GM23248 (cell line): ENCODE results near the gene RTN4R. TPM values are rescaled to one million over a fixed set of nuclear protein-coding genes. Genes with fewer than 3 reads are reported as not detected.

Source experiments
- DNase-seq: peaks from one replicate; pipeline ENCODE4 v3.0.0-alpha.2; 2015
- H2AFZ ChIP-seq: fragments of 200-600 bp; sonication (generic); 2 replicates; pipeline ENCODE4 v1.6.1; 2016; ENCODE audit warnings: antibody characterized with exemption
- H3F3A ChIP-seq: fragments of 200-600 bp; sonication (generic); 2 replicates; pipeline ENCODE4 v1.6.1; 2016; ENCODE audit warnings: mild to moderate bottlenecking, antibody characterized with exemption, mixed run types; ENCODE audit not compliant: insufficient read depth
- H3K27ac ChIP-seq: fragments of 200-600 bp; sonication (generic); 2 replicates; pipeline ENCODE4 v1.5.1; 2016; ENCODE audit warnings: mild to moderate bottlenecking
- H3K27me3 ChIP-seq: fragments of 200-600 bp; sonication (generic); replicated peaks from 2 replicates; pipeline ENCODE4 v1.6.1; 2016; ENCODE audit warnings: mild to moderate bottlenecking; ENCODE audit not compliant: insufficient read depth
- H3K36me3 ChIP-seq: fragments of 200-600 bp; sonication (generic); 2 replicates; pipeline ENCODE4 v1.6.1; 2016; ENCODE audit warnings: low read depth, mild to moderate bottlenecking
- H3K4me1 ChIP-seq: fragments of 200-600 bp; sonication (generic); 2 replicates; pipeline ENCODE4 v1.6.1; 2016; ENCODE audit warnings: mild to moderate bottlenecking; ENCODE audit not compliant: insufficient read depth
- H3K4me2 ChIP-seq: fragments of 200-600 bp; sonication (generic); one replicate; pipeline ENCODE4 v1.6.1; 2016; ENCODE audit warnings: mild to moderate bottlenecking; ENCODE audit not compliant: unreplicated experiment
- H3K4me3 ChIP-seq: fragments of 200-600 bp; sonication (generic); 2 replicates; pipeline ENCODE4 v1.5.1; 2016; ENCODE audit warnings: mild to moderate bottlenecking
- H3K79me2 ChIP-seq: fragments of 200-600 bp; sonication (generic); 2 replicates; pipeline ENCODE4 v1.6.1; 2016; ENCODE audit warnings: mild to moderate bottlenecking; ENCODE audit not compliant: insufficient read depth
- H3K9ac ChIP-seq: fragments of 200-600 bp; sonication (generic); 2 replicates; pipeline ENCODE4 v1.6.1; 2016; ENCODE audit warnings: mild to moderate bottlenecking
- H3K9me2 ChIP-seq: fragments of 200-600 bp; sonication (generic); 2 replicates; pipeline ENCODE4 v1.6.1; 2016; ENCODE audit warnings: mixed run types, mild to moderate bottlenecking, moderate library complexity; ENCODE audit not compliant: insufficient read depth
- H3K9me3 ChIP-seq: fragments of 200-600 bp; sonication (generic); one replicate; pipeline ENCODE4 v1.6.1; 2017; ENCODE audit warnings: low read depth
- H4K20me1 ChIP-seq: fragments of 200-600 bp; sonication (generic); 2 replicates; pipeline ENCODE4 v1.6.0; 2016; ENCODE audit not compliant: insufficient read depth
- EZH2 ChIP-seq: fragments of 200-600 bp; sonication (generic); IDR thresholded peaks from 2 replicates; pipeline ENCODE4 v1.6.1; 2018; ENCODE audit warnings: antibody characterized with exemption, mild to moderate bottlenecking; ENCODE audit not compliant: insufficient read depth, poor library complexity, severe bottlenecking
- EZH2phosphoT487 ChIP-seq: fragments of 200-600 bp; sonication (generic); IDR thresholded peaks from 2 replicates; pipeline ENCODE4 v1.6.1; 2018; ENCODE audit warnings: antibody characterized with exemption, moderate library complexity, mild to moderate bottlenecking, low read depth; ENCODE audit not compliant: insufficient read depth
- WGBS, 2 experiments: methylation state at CpG; one replicate each; pipeline ENCODE4 v1.1.6; 2015 to 2017; ENCODE audit warnings: low lambda C conversion rate in 2 of 2, low coverage in 1 of 2; ENCODE audit errors: missing lambda C conversion rate in 2 of 2; 5-methylcytosine and 5-hydroxymethylcytosine counted together
- in situ Hi-C: fragments of 300-500 bp; cut with MboI; formaldehyde crosslinking; loops from 2 replicates; pipeline ENCODE4 v1.15.0; 2020
- polyA plus RNA-seq: library from polyadenylated mRNA; unstranded; fragments of >200 nt; fragmentation: Nextera tagmentation; extraction: Ambion mirVana; gene quantifications from 2 replicates; pipeline ENCODE4 v1.2.1, GENCODE V29; 2016
- total RNA-seq: library from RNA; depleted of rRNA; stranded (reverse); fragments of >200 nt; shearing (Covaris generic); gene quantifications from 2 replicates; pipeline ENCODE4 v1.2.3, GENCODE V29; 2014

The RTN4R gene
- total and polyA plus RNA-seq, 2 experiments from 2014 or later: 0.25 TPM; not detected in 1

DNA sequence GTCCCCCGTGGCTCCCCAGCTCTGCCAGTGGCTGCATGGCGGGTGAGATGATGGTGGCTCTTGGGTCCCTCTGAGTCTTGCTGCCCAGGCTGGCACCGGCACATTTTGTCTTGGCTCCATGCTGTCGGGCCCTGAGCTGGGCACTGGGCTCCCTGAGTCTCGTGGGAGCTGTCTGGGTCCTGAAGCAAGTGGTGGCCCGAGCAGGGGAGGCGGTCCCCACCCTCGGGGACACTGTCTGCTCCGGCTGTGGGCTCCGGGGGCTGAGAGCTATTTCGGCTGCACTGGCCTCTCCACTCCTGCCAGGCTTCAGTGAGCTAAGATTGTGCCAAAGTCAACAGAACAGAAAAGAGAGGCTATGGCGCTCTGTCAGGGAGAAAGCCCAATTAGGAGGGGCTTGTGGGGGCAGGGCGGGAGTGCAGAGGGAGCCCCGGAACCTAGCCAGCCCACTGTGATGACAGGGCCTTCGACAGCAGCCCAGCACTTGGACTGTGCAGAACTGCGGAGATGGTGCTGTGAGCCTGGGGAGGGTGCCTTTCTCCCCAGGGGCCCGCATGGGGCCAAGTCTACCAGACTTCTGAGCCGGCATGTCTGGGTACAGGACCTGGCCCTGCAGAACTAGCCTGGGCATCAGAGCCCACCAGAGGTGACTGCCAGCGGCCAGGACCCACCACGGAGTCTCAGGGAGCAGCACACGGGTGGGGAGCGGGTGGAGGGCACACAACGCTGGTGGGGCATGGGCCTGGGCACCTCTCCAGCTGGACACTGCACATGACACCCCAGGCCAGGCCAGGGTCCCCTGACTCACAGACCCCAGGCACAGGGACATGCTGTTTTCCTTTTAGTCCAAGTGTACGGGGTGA, 38.0 kb downstream of the RTN4R start:
- no peaks in the 10 kb centered on the region for H3K79me2 ChIP-seq
- no peaks in the 10 kb centered on the region for H3F3A ChIP-seq
- H3K4me3 ChIP-seq: no peak overlapping the region
- no peak overlapping the region for H2AFZ ChIP-seq
- H3K9me3 ChIP-seq: no peaks in the 10 kb centered on the region
- peaks cover 2% of the 10 kb centered on the region; the same call in 1 of the 2 replicates for H3K27me3 ChIP-seq
- no peaks in the 10 kb centered on the region for H4K20me1 ChIP-seq
- in situ Hi-C loops: no loop called here
- 39 to 45% methylated on average over 24 of the region's 24 CpGs for WGBS, 2 experiments
- no peak overlapping the region for H3K27ac ChIP-seq
- H3K4me1 ChIP-seq: no peaks in the 10 kb centered on the region
- H3K36me3 ChIP-seq: no peaks in the 10 kb centered on the region
- no peak for DNase-seq
- TF ChIP-seq EZH2 (no peak), EZH2phosphoT487 (no peak)
- H3K9me2 ChIP-seq: no peaks in the 10 kb centered on the region
- H3K9ac ChIP-seq: no peak overlapping the region
- H3K4me2 ChIP-seq: no peak overlapping the region

DNA sequence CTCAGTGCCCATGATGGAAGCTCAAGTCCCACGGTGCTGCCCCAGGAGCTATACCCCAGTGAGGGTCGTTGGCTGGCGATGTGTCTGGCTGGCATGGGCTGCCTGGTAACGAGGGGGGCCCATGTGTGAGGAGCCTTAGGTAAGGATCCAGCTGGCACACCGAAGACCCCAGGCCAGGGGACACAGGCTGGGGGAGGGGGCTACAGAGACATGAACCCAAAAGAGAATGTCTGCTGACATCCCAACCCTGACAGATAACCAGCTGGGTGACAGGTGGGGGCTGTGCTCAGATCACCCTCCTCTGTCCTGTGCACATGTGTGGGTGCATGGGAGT, 39.2 kb downstream of the RTN4R start:
- Histone ChIP-seq H3K4me2 (no peak overlapping the region), H3K9me3 (no peaks in the 10 kb centered on the region), H3K4me3 (no peak overlapping the region), H3K9me2 (no peaks in the 10 kb centered on the region), H3K4me1 (no peaks in the 10 kb centered on the region), H2AFZ (no peak overlapping the region), H3F3A (no peaks in the 10 kb centered on the region), H4K20me1 (no peaks in the 10 kb centered on the region), H3K9ac (no peak overlapping the region), H3K36me3 (no peaks in the 10 kb centered on the region), H3K79me2 (no peaks in the 10 kb centered on the region), H3K27ac (no peak overlapping the region), H3K27me3 (peaks cover 2% of the 10 kb centered on the region; the same call in 1 of the 2 replicates)
- 54 to 64% methylated on average over 5 of the region's 5 CpGs for WGBS, 2 experiments
- in situ Hi-C loops: no loop called here
- DNase-seq: no peak
- TF ChIP-seq EZH2: no peak
- no peak for TF ChIP-seq EZH2phosphoT487

DNA sequence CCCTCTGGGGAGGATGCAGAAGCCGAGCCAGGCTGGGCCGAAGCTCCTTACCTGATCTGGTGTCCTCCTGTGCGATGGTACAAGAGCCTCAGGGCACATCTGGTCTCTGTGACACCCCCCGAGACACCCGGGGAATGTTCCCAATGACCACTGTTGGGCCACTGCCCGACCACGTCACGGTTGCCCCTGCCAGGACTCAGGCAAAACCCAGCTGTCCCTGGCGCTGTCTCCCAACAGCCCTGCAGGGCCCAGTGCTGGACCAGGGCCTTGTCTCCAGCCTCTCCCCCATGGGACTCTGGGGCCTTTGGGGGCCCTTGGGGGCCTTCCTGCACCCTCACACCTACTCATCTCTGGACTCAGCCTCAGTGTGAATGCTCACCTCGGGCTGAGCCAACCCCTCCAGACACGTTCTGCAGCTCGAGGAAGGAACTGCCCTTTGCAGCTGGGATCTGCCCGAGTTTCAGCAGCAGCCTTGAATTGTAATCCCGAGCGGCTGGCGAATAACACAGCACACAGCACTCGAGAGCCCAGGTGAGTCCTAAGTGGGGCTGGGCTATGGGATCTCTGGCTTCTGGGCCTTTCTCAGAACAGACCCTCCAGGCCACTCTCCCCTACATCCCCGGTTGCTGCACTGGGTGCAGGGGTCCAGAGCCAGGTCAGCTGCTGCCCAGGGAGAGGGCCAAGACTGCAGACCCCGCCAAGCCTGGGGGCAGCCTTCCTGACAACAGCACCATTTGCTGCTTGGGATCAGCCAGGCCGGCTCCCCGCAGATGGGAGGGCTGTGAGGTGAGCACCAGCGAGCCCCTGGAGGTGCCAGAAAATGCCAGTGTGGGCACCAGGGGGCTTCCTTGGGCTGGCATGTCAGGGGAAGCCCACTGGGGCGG, 39.8 kb downstream of the RTN4R start:
- Histone ChIP-seq H3K27me3 (peaks cover 2% of the 10 kb centered on the region; the same call in 1 of the 2 replicates), H3F3A (no peaks in the 10 kb centered on the region), H3K9me3 (no peaks in the 10 kb centered on the region), H3K36me3 (no peaks in the 10 kb centered on the region), H3K4me1 (no peaks in the 10 kb centered on the region), H3K4me2 (no peak overlapping the region), H3K9me2 (no peaks in the 10 kb centered on the region), H3K4me3 (no peak overlapping the region), H3K9ac (no peak overlapping the region), H2AFZ (no peak overlapping the region), H3K79me2 (no peaks in the 10 kb centered on the region), H4K20me1 (no peaks in the 10 kb centered on the region), H3K27ac (no peak overlapping the region)
- WGBS, 2 experiments: 52 to 55% methylated on average over 23 of the region's 23 CpGs
- in situ Hi-C loops: no loop called here
- TF ChIP-seq EZH2 (no peak), EZH2phosphoT487 (no peak)
- DNase-seq: no peak

DNA sequence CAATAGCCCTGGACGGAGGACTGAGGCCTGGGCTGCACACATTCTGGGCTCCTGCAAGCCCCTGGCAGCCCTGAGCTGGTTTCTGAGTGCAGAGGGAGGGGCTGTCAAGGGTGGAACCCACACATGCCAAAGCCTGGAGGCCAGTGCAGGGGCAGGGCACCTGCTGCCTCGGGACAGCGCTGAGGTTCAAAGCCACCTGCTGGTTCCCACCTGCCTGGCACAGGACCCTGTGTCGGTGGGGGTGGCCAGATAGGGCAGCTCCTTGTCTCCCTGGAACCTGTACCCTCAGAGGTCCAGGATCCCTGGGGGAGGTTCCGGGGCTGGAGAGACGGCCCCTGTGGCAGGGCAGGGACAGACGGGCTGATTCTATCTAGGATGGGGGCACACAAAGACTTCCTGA, 40.8 kb downstream of the RTN4R start:
- Histone ChIP-seq H3F3A (no peaks in the 10 kb centered on the region), H3K9me3 (no peaks in the 10 kb centered on the region), H3K27me3 (peaks cover 2% of the 10 kb centered on the region; the same call in 1 of the 2 replicates), H3K4me1 (no peaks in the 10 kb centered on the region), H3K27ac (no peak overlapping the region), H3K79me2 (no peaks in the 10 kb centered on the region), H2AFZ (no peak overlapping the region), H3K9me2 (no peaks in the 10 kb centered on the region), H3K4me2 (no peak overlapping the region), H3K4me3 (no peak overlapping the region), H3K36me3 (no peaks in the 10 kb centered on the region), H3K9ac (no peak overlapping the region), H4K20me1 (no peaks in the 10 kb centered on the region)
- TF ChIP-seq EZH2: no peak
- TF ChIP-seq EZH2phosphoT487: no peak
- WGBS, 2 experiments: 66 to 72% methylated on average over 7 of the region's 7 CpGs
- DNase-seq: no peak
- in situ Hi-C loops: no loop called here
